IPS-NIHi7 (cell line): ENCODE measurements around the gene TMEM164.
A peak's percentile ranks its signal among the peaks of the same experiment; 100 is the strongest.

ENCODE experiments used
- DNase-seq: peaks from one replicate; pipeline ENCODE4 v3.0.0; 2012; ENCODE audit warnings: mixed read lengths; ENCODE audit errors: extremely low spot score

Gene TMEM164

DNA sequence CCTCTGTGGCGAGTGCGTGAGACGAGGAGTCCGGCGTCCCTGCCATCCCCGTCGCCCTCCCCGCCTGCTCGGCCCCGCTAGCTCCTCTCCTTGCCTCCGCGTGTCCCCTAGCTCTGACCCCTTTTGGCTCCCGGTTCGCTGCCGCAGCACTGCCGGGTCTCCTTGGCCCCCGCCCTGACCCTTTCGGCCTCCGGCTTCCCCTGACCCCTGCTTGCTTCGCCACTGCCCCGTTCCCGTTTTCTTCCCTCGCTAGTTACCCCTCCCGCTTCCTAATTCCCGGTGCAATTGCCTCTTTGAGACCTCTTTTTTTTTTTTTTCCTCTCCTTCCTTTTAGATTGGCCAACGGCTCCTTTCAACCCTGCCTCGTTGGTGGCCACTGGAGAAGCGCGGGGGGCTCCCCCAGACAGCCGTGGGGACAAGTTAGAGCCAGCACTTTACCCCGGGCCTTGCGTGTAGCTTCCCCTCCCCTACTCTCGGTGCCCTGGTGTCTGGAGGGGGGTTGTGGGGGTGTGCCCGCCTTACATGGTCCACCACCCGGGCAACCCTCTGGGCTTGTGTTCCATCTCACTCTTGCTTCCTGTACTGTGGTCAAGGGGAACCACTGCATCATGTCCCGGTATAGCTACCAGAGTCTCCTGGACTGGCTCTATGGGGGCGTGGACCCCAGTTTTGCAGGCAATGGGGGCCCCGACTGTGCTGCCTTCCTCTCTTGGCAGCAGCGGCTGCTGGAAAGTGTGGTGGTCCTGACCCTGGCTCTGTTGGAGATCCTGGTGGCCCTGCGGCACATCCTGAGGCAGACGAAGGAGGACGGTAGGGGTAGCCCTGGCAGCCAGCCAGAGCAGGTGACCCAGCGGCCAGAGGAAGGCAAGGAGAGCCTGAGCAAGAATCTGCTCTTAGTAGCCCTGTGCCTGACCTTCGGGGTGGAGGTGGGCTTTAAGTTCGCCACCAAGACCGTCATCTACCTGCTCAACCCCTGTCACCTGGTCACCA lies 548 bp downstream of the TMEM164 start:
- DNase-seq: peak; percentile 18

DNA sequence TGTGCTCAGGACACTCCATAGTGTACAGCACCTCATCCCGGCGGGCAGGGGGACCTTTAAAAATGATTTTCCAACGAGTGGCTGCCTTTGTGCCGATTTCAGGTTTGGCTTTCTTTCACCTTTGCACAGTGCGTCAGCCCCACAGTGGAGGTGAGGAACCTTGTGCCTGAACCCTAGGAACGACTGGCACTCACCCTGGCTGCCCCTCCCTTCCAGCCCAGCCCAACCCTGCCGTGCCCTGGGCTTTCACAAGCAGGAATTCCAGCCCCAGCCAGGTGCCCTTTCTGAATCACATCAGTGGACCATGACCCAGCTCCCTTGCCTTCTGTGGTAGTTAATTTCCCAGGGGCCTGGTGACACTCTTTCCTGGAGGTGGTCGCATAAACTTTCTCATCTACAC lies 1.3 kb downstream of the TMEM164 start:
- peak; percentile 27 for DNase-seq

DNA sequence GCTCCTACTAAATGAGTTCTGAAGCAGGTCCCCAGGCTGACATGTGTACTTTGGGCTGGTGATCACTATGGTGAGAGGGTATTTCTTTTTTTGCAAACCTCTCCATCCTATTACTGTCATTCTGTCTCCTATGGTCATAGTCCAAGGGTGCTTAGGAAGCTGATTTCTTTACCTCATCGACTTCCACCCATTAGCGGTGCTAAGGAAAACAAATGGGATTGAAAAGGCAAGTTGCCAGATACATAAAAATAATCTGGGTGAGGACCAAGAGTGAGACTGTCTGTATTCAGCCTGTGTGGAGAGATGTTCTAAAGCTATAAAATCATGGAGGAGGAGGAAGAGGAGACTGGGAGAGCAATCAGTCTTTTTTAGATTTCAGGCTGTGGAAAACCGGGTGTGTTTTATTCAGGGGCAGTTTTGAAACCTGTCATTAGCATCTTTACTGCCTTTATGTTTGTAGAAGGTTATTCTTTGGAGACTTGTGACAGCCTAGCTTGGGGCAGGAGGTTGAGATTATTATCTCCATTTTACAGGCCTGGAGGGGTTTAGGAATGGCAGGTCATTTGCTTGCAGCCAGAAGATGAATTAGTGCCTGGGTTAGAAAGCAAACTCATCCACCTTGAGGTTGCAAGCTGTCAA lies 1.9 kb downstream of the TMEM164 start:
- no peak for DNase-seq

DNA sequence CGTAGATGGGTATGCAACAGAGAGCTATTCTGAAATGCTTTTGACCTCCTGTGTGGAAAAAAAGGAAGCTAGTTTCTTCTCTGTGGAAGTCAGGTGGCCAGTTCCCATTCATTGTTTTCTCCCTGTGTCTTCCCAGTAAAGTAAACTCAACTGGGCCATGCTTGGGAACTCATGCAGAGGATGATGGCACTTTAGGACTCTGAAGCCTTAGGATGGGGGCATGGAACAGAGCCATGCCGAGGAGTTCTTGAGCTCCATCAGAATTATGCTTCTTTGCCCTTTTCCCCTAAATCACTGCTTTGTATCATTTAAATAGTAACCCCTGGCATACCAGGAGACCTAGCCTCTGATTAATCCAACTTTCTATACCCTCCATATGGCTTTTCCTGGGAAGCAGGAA lies 3.2 kb downstream of the TMEM164 start:
- DNase-seq: no peak

DNA sequence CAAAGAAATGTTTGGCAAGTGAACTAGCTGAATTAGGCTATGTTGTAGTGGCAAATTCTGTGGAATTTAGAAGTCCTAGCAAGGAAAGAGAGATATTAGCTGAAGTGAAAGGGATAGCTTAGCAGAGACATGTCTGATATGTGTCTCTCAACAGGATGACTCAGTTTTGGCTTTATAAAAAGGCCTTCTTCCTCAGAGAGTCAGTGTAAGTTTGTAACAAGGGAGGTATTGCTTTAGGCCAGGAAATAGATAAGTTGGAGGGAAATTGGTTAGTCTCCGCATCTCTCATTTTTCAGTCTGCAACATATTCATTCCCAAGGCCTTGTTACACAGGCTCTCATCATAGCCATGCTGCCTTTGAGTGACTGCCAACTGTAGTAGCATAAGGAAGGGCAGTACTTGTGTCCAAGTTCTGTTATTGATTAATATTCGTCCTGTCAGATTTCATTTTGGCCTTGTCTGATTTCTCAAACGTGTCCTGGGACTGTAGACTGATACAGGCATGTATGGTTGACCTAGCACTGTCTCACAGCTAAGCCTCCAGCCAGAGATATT lies 4.0 kb downstream of the TMEM164 start:
- DNase-seq: no peak

DNA sequence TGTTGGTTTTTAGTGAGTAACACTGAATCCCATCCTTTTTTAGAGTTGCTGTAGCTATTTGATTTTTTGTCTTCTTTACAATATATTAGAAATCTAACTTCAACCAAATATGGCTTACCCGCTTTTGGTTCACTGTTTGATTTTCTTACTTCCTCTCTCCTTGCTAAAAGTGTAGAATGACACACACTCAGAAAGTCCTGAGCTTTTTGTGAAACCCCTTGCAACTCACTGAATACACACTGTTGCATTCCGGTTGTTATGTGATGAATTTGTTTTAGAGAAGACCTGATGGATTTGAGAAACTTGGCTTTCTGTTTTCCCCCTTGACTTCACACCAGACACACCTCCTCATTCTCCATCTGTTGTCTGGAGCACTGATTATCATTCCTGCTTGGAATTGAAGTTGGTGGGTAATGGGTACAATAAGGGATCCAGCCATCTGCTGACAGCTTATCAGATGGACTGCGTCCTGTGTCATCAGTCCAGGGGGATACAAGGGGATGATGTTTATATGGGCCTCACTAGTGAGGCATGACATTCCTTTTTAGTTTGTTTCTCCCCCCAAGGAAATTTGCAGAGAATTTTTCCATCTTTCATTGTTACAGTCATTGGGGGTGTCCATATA lies 5.2 kb downstream of the TMEM164 start:
- DNase-seq: no peak

DNA sequence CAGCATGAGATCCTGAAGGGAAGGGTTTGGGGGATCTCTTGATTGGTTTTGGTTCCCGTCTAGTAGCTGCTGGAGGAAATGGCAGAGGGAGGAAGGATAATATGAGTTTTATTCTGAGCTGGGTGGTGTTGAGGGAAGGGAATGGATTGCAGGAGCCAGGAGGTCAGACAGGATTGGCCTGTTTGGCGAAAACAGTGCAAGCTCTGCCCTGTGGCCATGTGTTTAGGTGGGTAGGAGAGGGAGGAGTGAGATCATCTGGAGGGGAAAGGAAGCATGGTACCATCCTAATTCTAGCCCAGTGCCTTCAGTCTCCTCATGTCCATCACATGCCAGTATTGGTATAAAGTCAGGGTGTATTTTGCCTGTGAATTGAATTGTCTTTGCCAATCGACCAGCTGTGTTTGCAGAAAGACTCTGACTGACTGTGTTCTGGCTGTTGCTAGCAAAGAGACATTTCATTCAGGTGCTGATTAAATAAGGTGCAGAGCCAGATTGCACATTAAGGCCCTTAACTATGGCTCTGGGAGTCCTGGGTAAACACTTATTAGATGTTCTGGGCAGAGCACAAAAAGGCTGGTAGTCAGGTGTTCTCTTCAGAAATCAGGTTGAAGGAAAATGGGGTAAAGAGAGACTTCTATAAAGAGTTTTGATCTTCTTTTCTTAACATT lies 10.0 kb downstream of the TMEM164 start:
- DNase-seq: no peak

DNA sequence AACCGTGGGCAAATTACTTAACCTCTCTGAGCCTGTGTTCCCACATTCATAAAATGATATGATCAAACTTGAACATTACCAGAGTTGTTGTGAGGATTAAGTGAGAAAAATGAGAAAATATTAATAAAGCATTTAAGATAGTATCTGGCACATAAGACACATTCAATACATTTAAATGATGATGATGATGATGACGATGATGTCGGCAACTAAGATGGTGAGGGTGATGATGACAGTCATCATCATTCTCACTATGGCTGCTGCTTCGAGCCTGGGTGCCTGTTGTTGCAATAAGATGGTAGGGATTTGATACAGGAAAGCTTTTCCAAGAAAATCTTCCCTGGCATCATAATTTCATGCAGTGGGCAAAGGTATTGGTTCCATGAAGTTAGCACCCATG lies 11.1 kb downstream of the TMEM164 start:
- no peak for DNase-seq

DNA sequence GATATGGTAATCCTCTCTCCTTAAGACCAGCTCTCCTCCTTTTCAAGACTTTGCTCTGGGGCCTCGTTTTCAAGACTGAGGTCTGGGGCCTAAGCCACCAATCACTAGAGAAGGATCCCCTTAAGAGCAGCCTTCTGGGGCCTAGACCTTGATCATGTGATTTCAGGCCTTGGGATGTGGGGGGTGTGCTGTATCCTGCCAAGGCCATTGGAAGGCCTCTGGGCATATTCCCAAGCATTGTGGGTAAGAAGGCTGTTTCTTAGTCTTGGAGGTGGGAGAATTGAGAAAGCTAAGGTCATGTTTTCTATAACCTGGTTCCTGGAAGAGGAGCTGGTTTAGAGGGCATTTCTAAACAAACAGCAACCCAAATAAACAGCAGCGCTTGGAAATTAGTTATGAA lies 12.1 kb downstream of the TMEM164 start:
- DNase-seq: peak; percentile 18

DNA sequence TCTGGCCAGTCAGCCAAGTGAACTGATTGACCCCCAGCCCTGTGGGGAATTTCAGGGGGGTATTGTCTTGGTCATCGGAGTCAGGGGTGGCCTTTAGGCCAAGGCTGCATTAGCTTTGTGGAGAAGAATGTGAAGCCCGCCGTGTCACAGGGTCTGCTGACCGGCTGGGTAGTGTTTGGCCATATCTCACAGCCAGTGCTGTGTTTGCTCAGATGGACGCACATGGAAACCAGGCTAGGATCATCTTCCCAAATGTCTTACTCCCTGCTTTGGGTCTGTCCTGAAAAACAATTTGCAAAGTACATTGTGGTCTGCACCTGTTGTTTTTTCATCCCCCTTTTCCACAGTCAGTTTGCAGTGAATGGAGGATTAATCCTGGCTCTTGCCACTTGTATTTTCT lies 13.0 kb downstream of the TMEM164 start:
- no peak for DNase-seq

DNA sequence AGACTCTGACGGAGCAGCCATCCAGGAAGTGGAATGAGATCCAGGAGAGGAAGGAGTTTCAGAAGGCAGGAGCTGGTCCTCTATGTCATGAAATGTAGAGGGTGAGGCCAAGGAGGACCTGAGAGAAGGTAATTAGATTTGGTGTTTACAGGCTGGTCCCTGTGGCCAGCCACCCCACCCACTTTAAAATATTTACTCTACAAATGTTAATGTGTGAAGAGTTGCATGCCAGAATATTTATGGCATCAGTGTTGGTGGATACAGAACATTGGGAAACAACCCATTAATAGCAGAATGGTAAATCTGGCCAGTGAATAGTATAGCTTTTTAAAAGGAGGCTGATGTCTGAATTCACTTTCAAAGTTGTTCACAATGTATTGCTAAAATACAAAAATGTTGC lies 17.6 kb downstream of the TMEM164 start:
- no peak for DNase-seq

DNA sequence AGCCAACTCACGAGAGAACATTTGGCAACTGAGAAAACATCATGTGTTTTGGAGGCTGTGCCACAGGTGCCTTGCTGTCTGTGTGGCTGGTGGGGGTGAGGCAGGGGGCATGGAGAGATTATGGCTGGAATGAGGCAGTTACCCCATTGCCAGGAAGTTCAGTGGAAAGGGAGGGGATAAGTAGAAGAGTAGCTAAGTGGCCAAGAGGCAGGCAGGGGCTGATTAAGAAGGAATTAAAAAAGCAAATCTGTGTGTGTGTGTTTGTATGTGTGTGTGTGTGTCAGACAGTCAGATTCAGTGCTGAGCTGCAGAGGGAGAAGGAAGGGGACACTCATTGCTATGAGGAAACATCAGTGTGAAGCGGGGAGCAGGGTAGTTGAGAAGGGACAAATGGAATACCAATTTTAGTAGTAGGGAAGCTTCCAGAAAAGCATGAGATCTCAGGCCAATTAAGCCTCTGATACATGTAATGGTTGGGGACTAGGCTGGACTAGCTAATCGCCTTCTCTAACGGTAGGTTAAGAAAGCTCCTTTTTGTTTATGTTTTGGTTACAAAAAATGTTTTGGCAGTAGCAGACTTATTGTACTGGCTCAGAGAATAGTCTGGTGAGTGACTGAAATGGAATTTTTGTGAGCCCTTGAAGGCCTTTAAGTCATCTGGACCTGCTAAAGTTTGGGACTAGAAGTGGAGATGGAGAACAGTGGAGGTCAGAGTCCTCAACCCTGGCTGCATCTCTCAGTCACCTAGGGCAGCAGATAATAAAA lies 18.5 kb downstream of the TMEM164 start:
- no peak for DNase-seq

DNA sequence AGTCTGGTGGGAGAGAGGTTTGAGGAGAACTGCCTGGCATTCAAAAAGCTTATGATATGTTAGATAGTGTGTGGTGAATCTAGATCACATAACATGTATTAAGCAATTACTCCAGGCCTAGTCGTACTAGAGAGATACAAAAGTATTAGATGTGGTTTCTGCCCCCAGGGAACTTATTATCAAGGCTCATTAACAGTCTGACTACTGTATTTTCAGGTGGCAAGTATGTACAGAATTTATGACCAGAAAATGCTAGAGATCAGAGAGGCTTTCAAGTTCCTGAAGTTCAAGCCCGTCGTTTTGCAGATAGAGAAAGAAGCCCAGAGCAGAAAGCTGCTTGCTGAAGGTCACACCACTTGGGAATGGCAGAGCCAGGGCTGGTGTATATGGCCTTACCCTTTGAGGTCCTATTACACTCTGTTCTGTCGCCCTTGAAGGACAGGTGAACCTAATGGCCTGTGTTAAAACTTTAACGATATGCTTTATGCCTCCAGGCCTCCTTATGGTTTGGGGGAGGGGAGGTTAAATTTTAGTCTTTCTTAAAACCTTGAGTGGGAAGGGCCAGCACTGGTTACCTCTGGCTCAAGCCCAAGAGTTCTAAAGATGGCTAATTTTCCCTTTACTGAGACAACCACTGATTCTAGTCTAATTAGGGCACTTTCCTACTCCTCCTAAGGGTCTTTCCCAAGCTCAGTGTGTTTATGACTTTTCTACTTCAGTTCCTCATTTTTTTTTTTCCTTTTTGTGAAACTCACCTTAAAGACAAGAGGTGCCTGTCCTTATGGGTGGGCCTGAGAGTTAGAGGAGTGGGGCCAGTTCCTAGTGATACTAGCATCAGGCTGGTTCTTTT lies 19.9 kb downstream of the TMEM164 start:
- DNase-seq: no peak

DNA sequence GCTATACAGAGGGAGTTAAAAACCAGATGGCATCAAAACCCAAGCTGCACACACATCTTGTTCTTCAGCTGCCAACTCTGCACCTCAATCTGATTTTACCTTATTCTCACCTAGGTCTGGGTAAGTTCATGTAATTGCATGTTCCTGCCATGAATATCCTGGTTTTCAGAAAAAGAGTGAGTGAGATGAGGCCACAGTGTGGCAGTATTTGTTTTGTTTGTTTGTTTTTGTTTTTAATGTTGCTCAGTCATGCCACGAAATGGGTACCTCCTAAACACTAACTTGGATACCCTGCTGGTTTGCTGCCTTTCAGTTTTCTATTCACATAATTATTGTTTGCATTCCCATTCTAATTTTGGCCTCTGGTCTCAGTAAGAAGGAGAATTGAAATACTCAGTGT lies 22.5 kb downstream of the TMEM164 start:
- DNase-seq: no peak

DNA sequence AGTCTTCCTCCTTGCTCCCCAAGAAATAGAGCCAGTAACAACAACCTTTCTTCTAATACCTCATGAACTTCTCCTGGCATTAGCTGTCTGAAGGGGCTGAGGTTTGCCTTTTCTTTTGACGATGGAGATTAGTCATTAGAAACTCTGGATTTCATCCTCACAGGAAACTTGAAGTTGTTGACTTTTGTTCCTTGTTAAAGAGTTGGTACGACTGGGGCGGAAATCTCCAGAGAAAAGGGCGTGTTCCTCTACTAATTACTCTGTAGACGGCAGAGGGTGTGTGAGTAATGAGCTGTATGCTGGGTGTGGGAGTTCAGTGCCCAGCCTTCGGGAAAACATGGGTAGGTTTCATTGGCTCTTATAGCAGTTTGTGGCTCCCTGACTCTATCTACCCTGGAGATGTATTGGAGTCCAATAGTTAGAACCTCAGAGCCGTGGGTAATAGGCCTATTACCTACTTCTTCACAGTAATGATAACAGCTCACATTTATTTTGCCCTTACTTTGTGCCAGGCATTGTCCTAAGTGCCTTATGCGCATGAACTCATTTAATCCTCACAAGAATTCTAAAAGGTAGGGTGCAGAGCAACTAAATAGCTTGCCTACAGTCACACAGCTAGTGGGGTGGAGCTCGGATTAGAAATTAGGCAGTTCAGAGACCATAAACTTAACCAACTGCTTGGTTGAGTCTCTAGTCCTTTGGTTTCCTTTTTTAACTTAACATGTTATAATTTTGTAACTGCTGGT lies 23.4 kb downstream of the TMEM164 start:
- no peak for DNase-seq

DNA sequence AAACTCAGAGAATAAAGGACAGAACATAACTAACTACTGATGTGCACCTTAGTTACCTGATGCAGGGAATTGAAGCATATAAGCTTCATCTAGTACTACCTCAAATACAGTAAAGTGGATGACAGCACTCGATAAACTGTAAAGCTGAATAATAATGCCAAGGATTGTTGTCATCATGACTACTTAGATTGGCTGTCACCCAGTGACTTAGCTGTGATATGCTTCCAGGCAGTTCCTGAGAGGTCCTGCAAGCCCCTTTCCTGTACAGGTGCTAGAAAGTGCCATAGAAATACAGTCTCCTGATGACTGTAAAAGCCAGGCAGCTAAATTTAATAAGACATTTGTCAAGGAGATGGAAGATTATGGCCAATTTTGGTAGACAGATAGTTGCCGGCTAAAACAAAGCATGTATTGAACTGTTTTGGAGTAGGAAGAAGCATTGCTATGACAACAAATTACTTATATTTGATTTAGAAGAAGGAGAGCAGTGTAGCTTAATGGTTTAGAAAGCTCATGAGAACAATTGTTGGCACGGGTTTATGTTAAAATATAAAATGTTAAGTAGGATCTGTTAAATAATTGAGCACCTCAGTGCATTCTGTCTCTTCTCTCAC lies 29.7 kb downstream of the TMEM164 start:
- no peak for DNase-seq

DNA sequence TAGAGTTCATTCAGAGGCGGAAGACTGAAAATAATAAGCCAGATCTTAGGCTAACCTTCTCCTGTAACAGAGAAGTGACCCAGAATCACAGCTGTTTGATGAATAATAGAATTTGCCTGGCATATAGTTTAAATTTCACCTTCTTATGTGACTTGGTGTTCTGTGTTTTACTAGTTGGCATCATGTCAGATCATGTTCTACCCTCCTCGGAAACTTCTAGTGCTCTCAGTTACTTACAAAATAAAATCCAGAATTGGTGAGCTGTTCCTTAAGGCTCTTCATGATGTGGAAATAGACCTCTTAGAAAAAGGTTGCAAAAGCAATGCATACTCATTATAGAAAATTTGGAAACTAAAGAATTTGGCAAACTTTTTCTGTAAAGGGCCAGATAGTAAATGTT lies 31.1 kb downstream of the TMEM164 start:
- no peak for DNase-seq

DNA sequence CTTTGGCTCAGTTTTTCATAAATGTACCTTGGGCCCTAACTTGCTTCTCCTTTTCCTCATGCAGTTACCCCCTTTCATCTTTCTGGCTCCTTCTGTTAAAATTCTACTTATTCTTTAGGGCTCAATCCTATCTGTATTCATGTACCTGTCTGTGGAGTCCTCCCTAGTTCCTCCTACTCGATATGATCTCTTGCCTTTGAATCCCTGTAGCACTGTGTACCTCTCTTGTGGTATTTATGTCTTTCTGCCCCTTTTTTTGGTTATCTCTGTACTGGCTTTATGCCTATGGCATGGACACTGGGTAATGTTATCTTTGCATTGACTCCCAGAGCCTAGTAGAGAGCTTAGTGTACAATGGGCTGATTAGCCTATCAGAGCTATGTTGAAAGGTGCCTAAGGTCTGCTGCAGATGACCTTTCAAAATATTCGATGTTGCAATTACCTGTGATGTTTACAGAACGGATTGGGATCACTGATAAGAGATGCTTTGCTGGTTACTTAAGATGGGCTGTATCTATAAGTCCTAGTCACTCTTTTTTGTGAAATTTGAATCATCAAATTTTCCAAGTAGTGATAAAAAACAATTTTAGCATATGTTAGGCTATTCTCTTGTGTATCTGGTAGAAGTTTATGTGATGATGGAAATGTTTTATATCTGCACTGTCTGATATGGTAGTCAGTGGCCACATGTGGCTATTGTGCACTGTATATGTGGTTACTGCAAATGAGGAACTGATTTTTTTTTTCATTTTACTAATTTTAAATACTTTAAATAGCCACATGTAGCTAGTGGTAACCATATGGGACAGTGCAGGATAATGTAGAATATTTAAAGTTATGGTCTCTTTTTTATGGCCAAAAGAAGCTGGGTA lies 33.5 kb downstream of the TMEM164 start:
- DNase-seq: no peak
